Kidney epithelial cell (primary cell): ENCODE results near the gene SYNE2. TPM values are rescaled to one million over a fixed set of nuclear protein-coding genes. Genes with fewer than 3 reads are reported as not detected.

Source experiments
- DNase-seq: peaks from one replicate; pipeline ENCODE4 v3.0.0-alpha.2; 2010; ENCODE audit warnings: low read depth
- H3K27me3 ChIP-seq: 2 replicates; pipeline ENCODE4 v1.6.0; 2011; ENCODE audit warnings: low read length; ENCODE audit not compliant: control insufficient read depth, insufficient read depth
- H3K36me3 ChIP-seq: 2 replicates; pipeline ENCODE4 v1.5.1; 2011; ENCODE audit warnings: low read length; ENCODE audit not compliant: control insufficient read depth, insufficient read depth
- H3K4me3 ChIP-seq: 2 replicates; pipeline ENCODE4 v1.5.1; 2011; ENCODE audit warnings: low read depth, mild to moderate bottlenecking, control low read depth, low read length
- CTCF ChIP-seq: IDR thresholded peaks from 2 replicates; pipeline ENCODE4 v1.5.1; 2011; ENCODE audit warnings: mild to moderate bottlenecking, moderate library complexity, low read length, control low read depth, inconsistent platforms; ENCODE audit not compliant: insufficient read depth, poor library complexity, severe bottlenecking
- total RNA-seq: library from RNA; depleted of rRNA; stranded (reverse); fragments of >200 nt; gene quantifications from 2 replicates; pipeline ENCODE4 v1.2.3, GENCODE V29; 2015

Gene SYNE2
- total RNA-seq, 1 donor from 2014 or later: 35.7 TPM

DNA sequence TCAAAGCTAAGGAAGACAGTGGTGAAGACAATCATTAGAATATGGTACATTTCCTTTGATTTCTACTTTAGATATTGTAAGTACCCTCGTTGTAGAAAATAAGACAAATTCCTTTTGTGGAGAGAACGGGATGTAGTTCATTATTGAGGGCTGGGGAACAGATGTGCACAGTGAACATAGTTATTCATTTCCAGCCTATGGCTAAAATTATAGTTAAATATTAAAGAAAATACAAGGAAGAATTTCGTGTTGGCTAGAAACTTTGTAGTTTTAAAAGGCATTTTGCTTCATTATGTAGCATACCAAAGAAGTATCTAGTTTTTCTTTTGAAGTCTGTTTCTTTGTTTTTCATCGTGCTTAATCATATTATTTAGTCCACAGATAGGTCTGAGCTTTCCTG lies 239.5 kb downstream of the SYNE2 start:
- TF ChIP-seq CTCF: no peak
- Histone ChIP-seq H3K36me3 (peaks cover 1% of the 10 kb centered on the region), H3K27me3 (no peaks in the 10 kb centered on the region), H3K4me3 (no peak overlapping the region)
- no peak for DNase-seq

GRCh38 chr14:64092940-64093339 lies 240.1 kb downstream of the SYNE2 start:
- Histone ChIP-seq H3K36me3 (peaks cover 1% of the 10 kb centered on the region), H3K27me3 (no peaks in the 10 kb centered on the region), H3K4me3 (no peak overlapping the region)
- DNase-seq: no peak
- no peak for TF ChIP-seq CTCF

- H3K36me3 ChIP-seq: peaks cover 1% of the 10 kb centered on the region
- TF ChIP-seq CTCF: no peak
- no peak for DNase-seq
- H3K27me3 ChIP-seq: no peaks in the 10 kb centered on the region
- H3K4me3 ChIP-seq: no peak overlapping the region
Measured at GRCh38 chr14:64095620-64096019, 242.8 kb downstream of the SYNE2 start.

DNA sequence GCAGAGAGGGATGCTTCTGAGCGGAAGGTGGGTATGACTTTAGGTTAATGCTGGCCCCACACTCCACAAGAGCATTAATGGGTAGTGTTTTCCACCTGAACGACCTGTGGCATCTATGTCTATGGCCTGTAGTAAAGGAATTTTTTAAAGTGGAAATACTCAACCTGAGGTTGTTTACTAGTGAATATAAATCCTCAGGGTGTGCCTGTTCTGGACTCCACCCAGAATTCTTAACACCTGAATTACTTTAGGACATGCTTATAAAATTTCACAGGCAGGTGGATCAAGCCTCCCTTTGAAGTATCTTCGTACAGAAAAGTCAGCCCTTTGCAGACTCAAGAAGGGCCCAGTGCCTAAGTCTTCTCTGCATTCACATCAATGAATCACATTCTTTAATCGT lies 245.3 kb downstream of the SYNE2 start:
- no peak for DNase-seq
- no peak for TF ChIP-seq CTCF
- H3K27me3 ChIP-seq: no peaks in the 10 kb centered on the region
- peaks cover 1% of the 10 kb centered on the region for H3K36me3 ChIP-seq
- H3K4me3 ChIP-seq: no peak overlapping the region

- DNase-seq: no peak
- H3K36me3 ChIP-seq: no peaks in the 10 kb centered on the region
- no peak overlapping the region for H3K4me3 ChIP-seq
- TF ChIP-seq CTCF: no peak
- no peaks in the 10 kb centered on the region for H3K27me3 ChIP-seq
Measured at GRCh38 chr14:64107438-64107837, 254.6 kb downstream of the SYNE2 start.

- DNase-seq: no peak
- no peaks in the 10 kb centered on the region for H3K27me3 ChIP-seq
- TF ChIP-seq CTCF: no peak
- H3K36me3 ChIP-seq: no peaks in the 10 kb centered on the region
- H3K4me3 ChIP-seq: no peak overlapping the region
Measured at GRCh38 chr14:64109819-64110554, 257.2 kb downstream of the SYNE2 start.
